Measurements from ENCODE around the gene KERA.

KERA gene

DNA sequence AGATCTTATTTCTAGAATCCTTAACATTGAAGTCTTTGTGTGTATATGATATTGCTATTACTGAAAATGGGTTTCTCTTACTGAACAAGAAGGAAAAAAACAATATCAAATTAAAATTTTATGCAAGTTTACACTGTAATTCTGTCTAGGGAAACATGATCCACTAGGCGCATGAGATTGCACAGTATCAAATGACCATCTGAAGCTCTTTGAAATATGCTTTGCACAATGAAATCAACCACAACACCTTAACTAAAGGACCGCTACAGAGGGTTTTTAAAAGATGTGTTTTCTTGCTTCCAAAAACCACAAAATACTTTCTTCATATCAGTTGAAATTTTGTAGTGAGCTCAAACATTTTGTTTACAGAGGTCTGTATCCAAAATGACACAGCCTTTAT, 15.1 kb upstream of the KERA start:
- no peak for DNase-seq

- DNase-seq, result no peak
Observed at GRCh38 chr12:91070936-91071335, 13.1 kb upstream of the KERA start.

DNA sequence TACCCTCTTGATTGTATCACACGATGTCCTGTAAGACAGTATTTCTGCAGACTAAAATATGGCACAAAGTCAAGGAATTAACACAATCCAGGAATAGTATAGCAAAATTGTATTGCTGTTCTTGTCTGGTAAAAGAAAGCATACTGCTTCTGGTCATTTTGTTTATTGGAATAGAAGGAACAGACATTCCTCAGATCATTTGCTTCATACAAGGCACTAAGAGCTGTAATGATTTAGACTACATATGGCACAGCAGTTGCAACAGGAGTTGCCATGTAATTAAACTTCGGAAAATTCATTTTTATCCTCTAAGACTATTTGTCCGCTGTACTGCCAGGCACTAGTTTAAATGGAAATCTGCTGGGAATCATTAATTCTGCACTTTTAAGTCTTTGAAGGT, 7.6 kb upstream of the KERA start:
- no peak for DNase-seq

DNA sequence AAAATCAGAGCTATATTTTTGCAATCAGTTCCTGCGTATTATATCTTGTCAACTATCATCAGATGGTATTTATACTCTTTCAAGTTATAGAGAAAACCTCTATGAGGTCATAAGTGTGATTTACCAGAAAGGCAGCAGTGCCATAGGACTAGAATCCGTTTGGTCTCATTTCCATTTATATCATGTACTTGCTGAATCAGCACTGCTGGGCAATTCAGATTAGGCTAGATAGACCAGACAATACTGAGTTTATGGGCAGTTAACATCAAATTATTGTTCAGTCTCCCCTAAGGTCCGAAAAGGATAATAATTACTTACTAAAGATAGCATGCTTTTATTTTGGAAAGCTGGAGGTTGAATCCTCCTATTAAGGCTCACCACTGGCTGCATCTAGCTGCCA, 6.8 kb upstream of the KERA start:
- DNase-seq, result no peak

DNA sequence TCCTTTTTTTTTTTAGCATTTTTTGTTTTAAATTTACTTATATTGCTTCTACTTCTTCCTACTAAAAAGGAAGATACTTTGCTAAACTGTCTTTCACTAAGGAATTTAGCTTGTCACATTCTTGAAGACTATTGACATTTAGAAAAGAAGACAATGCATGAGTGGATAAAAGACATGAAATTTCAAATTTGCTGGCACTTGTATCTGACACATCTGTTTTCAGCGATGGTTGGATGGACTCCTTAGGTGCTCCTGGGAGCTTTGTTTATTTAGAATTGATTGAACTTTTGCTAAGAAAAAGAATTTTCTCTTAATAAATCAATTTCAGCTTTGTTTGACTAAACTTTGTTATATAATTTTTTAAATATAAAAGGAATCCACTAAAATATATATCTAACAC, 3.3 kb upstream of the KERA start:
- DNase-seq, result no peak

DNA sequence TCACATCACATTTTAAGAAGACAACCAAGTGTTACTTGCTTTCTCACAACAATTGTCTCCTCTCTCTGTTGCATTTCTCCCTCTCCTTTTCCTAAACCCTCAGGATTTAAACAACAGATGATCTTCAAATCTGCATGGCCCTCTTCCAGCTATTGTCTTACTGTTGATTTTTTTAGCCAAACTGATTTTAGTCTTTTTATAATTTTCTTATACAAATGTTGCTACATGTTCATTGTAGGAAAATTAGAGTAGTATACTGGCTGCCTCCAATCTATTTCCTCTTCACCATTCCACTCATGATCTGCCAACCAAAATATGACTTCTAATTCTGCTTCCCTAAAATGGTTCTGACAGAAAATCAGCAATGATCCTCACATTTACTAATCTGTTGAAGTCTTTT, 1.4 kb upstream of the KERA start:
- no peak for DNase-seq

GRCh38 chr12:91058786-91059185, 962 bp upstream of the KERA start:
- DNase-seq, result no peak

GRCh38 chr12:91056488-91056887, 1.3 kb downstream of the KERA start:
- no peak for DNase-seq

GRCh38 chr12:91055976-91056375, 1.8 kb downstream of the KERA start:
- no peak for DNase-seq

DNA sequence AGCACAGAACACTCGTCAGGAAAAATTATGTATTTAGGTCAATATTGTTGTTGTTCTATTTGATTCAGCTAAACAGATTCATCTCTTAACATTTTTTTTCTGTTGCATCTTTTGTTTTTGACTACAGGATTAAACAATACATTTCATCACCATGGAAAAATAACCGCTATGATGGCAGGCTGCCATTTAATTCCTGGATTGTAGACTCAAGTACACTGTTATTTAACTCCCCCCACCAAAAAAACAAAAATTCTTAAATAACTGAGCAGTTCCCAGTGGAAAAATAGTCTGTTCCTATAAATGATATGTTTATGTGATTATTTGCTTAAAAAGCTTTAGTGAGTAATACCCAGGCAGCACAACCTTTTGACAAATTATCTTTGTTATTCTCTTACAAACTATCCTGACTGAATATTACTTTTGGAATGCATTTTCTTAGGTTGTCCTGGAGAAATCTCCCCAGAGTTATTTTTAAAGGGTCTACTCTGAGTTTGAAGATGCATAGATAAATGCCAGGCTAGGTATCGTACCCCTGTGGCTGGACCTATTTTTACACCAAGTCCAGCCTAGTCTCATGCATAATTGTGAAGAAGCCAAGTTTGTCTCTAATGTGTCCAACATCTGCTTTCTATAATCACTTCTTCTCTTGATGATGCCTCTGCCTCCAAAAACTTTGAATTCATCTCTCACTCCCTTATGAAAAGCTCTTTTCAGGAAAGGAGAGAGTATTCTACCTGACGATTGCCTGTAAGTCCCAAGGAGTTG, 3.7 kb downstream of the KERA start:
- DNase-seq, result no peak

GRCh38 chr12:91052026-91052425, 5.8 kb downstream of the KERA start:
- DNase-seq, result no peak

GRCh38 chr12:91044586-91044985, 13.2 kb downstream of the KERA start:
- DNase-seq, result no peak

- no peak for DNase-seq
Observed at GRCh38 chr12:91043408-91043807, 14.4 kb downstream of the KERA start.

GRCh38 chr12:91040096-91040755, 17.6 kb downstream of the KERA start:
- DNase-seq, result no peak

- no peak for DNase-seq
Observed at GRCh38 chr12:91037276-91037675, 20.5 kb downstream of the KERA start.

GRCh38 chr12:91033251-91033650, 24.6 kb downstream of the KERA start:
- no peak for DNase-seq

DNA sequence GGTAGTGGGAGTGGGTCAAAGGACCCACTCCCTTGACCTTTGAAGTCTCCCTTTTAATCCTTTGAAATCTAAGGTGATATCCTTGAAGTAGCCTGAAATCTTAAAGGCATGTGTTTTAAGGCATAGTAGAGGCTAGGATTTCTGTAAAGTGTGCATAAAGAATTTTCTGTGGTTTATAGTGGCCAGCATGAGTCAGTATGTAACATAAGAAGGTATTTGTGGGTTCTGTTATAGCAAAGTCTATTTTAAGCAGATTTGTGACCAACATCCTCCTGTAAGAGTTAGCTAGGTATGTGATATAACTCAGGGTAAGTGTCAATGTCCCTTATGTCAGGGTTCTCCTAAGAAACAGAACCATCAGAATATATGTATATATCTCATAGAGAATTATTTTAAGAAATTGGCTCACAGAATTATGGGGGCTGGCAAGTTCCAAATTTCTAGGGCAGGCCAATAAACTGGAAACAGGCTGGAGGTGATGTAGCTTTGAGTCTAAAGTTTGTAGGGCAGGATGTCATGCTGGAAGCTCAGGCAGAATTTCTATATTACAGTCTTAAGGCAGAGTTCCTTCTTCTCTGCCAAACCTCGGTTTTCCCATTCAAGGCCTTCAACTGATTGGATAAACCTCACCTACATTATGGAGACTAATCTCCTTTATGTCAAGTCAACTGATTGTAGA, 34.4 kb downstream of the KERA start:
- DNase-seq, result no peak

GRCh38 chr12:91021076-91021475, 36.7 kb downstream of the KERA start:
- no peak for DNase-seq

DNA sequence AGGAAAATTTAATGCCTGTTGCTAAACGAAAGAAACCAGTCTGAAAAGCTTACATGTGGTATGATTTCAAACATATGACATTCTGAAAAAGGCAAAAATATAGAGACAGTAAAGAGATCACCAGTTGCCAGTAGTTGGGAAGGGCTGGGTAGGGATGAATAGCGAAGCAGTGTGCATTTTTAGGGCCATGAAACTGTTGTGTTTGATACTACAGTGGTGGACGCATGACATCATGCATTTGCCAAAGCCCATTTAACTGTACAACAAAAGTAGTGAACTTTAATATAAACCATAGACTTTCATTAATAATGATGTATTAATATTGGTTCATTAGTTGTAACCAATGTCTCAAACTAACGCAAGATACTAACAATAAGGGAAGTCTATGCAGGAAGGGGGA, 38.4 kb downstream of the KERA start:
- no peak for DNase-seq

GRCh38 chr12:91017511-91018263, 40.1 kb downstream of the KERA start:
- DNase-seq, result no peak

GRCh38 chr12:91017043-91017442, 40.8 kb downstream of the KERA start:
- DNase-seq, result no peak

DNA sequence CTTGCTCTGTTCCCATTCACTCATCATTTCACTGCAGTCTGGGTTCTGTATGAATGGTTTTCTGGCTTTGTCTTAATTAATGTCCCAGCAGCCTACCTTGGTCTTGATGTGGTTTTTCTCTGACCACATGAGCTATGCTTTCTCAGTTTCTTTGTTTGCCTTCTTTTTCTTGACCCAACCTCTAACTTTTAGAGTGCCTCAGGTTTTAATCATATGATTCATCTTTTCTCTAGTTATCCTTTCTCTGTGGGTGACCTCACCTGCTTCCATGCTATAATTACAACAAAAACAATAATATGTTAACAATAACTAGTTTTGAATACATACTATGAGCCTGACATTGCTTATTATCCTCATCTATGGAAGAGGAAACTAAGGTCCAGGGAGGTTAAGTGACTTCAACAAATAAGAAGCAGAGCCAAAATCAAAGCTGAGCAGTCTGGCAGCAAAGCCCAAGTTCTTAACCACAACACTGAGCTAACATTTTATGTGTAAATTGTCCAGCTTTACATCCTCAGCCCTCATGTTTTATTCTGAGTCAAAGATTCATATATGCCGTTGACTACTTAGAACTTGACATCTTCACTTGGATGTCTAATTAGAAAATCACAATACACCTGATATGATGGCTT, 48.4 kb downstream of the KERA start:
- DNase-seq, result no peak
